Transverse colon (tissue), 4 donors: ENCODE results near the gene PPP6R3. TPM values are rescaled to one million over a fixed set of nuclear protein-coding genes. Genes with fewer than 3 reads are reported as not detected.

Experiments used
- DNase-seq: peaks from one replicate; pipeline ENCODE4 v3.0.0-alpha.2; 2019
- H3K27ac ChIP-seq, 4 donors: fragments of 200-600 bp; sonication (generic); 2 replicates each; pipeline ENCODE4 v1.5.1; 2016 to 2018; ENCODE audit warnings: inconsistent platforms in 4 of 4
- H3K27me3 ChIP-seq: fragments of 200-600 bp; sonication (generic); 2 replicates; pipeline ENCODE4 v1.5.1; 2017; ENCODE audit warnings: inconsistent platforms
- H3K36me3 ChIP-seq, 4 donors: fragments of 200-600 bp; sonication (generic); 2 replicates each; pipeline ENCODE4 v1.5.1; 2017 to 2019; ENCODE audit warnings: inconsistent platforms in 4 of 4
- H3K4me1 ChIP-seq, 4 donors: fragments of 200-600 bp; sonication (generic); 2 replicates each; pipeline ENCODE4 v1.5.1; 2017 to 2020; ENCODE audit warnings: inconsistent platforms in 4 of 4
- H3K4me3 ChIP-seq, 4 donors: fragments of 200-600 bp; sonication (generic); 1 replicate in 1 of 4; 2 replicates in 3 of 4; pipeline versions ENCODE4 v1.5.1 to v1.6.1; 2017 to 2019; ENCODE audit warnings: inconsistent platforms in 4 of 4
- H3K9me3 ChIP-seq, 2 donors: fragments of 200-600 bp; sonication (generic); 2 replicates each; pipeline ENCODE4 v1.5.1; 2017 to 2019; ENCODE audit warnings: inconsistent platforms in 2 of 2
- EP300 ChIP-seq: sonication (generic); formaldehyde crosslinking; IDR thresholded peaks from one replicate; pipeline ENCODE4 v1.6.1; 2017; ENCODE audit warnings: antibody characterized with exemption, low read depth
- POLR2A ChIP-seq: fragments of 450-650 bp; IDR thresholded peaks from one replicate; pipeline ENCODE4 v1.6.1; 2016; ENCODE audit warnings: antibody characterized with exemption, mild to moderate bottlenecking, moderate library complexity
- POLR2AphosphoS5 ChIP-seq, 3 donors: sonication (generic); formaldehyde crosslinking; IDR thresholded peaks; one replicate each; pipeline ENCODE4 v1.6.1; 2016; ENCODE audit warnings: antibody characterized with exemption in 3 of 3
- WGBS, 2 donors: methylation state at CpG; one replicate each; pipeline ENCODE4 v1.1.5; 2018; ENCODE audit warnings: low coverage in 1 of 2; 5-methylcytosine and 5-hydroxymethylcytosine counted together
- in situ Hi-C, 4 donors: fragments of 200-750 bp; cut with MboI; loops; one replicate each; pipeline versions ENCODE4 v1.15.0 to v1.15.1; 2017; ENCODE audit warnings: low sequenced_read_pairs in 3 of 4, low pct_ligation_motif_present in 1 of 4, low pct_unique_long_range_greater_than_20kb in 1 of 4
- intact Hi-C: fragments of 100-400 bp; cut with DNase I; formaldehyde crosslinking; loops from one replicate; pipeline ENCODE4 v1.15.1; 2023; ENCODE audit warnings: low total_unique reads
- total RNA-seq, 4 donors: library from RNA; depleted of rRNA; stranded (reverse); fragments of >200 nt; gene quantifications; one replicate each; pipeline ENCODE4 v1.1.0, GENCODE V29; 2016
- TF ChIP-seq, protein P1 (sequence below), 5 experiments: fragments of 200-600 bp in 3 of 5; fragments of 450-650 bp in 2 of 5; sonication (generic) in 3 of 5; IDR thresholded peaks; 1 replicate in 2 of 5; 2 replicates in 3 of 5; pipeline ENCODE4 v1.5.1; 2016 to 2017; ENCODE audit warnings: antibody characterized with exemption in 5 of 5, inconsistent platforms in 3 of 5, mild to moderate bottlenecking in 2 of 5, moderate library complexity in 1 of 5

Gene PPP6R3
- total RNA-seq, 4 donors from 2014 or later, result 89.8 to 158 (median 117) TPM

DNA sequence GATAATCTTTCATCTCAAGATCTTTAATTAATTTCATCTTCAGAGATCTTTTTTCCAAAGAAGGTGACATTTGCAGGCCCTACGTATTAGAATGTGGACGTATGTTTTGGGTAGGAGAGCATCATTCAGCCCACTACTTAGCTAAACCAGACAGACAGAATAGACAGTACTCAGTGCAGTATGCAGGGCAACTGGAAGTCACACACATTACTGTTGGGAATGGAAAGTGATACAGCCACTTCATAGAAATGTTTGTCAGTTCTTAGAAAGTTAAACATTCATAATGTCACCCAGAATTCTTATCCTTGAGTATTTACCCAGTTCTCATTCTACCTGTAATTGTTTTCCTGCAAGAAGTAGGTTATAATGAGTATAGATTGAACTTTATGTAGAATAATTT is 102.9 kb downstream of the PPP6R3 start:
- Histone ChIP-seq H3K4me1 (no peaks in the 10 kb centered on the region), H3K27me3 (no peaks in the 10 kb centered on the region), H3K27ac (no peak overlapping the region), H3K9me3 (no peaks in the 10 kb centered on the region), H3K36me3 (peaks cover 0 to 33% (median 10%) of the 10 kb centered on the region in 4 donors), H3K4me3 (no peak overlapping the region)
- in situ Hi-C loops (no loop called here), intact Hi-C loops (no loop called here)
- DNase-seq, result no peak
- 92 to 100% methylated on average over 2 of the region's 2 CpGs for WGBS, 2 donors
- TF ChIP-seq, protein P1, sequence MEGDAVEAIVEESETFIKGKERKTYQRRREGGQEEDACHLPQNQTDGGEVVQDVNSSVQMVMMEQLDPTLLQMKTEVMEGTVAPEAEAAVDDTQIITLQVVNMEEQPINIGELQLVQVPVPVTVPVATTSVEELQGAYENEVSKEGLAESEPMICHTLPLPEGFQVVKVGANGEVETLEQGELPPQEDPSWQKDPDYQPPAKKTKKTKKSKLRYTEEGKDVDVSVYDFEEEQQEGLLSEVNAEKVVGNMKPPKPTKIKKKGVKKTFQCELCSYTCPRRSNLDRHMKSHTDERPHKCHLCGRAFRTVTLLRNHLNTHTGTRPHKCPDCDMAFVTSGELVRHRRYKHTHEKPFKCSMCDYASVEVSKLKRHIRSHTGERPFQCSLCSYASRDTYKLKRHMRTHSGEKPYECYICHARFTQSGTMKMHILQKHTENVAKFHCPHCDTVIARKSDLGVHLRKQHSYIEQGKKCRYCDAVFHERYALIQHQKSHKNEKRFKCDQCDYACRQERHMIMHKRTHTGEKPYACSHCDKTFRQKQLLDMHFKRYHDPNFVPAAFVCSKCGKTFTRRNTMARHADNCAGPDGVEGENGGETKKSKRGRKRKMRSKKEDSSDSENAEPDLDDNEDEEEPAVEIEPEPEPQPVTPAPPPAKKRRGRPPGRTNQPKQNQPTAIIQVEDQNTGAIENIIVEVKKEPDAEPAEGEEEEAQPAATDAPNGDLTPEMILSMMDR (IDR thresholded peaks at IDR 0.05), result no peak
- TF ChIP-seq POLR2AphosphoS5 (IDR thresholded peaks at IDR 0.05) (no peak), EP300 (no peak), POLR2A (no peak)

DNA sequence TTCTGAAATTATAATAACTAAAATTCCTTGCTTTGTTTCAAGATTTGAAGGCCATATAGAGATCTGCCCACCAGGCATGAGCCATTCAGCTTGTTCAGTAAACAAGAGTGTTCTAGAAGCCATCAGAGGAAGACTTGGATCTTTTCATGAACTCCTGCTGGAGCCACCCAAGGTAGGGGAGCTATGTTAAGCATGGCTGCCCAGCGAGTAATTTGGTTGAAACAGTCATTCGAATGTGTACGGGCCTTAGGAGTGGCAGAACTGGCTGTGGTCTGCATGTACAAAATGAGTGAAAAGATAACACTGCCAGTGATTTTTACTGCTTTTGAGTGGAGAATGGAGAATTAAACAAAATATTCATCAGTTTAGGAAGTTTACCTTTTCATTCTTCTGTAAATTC is 103.7 kb downstream of the PPP6R3 start:
- in situ Hi-C loops (no loop called here), intact Hi-C loops (no loop called here)
- no peaks in the 10 kb centered on the region for H3K4me1 ChIP-seq
- H3K27me3 ChIP-seq, result no peaks in the 10 kb centered on the region
- no peak for TF ChIP-seq POLR2A
- no peaks in the 10 kb centered on the region for H3K9me3 ChIP-seq
- H3K4me3 ChIP-seq, result no peak overlapping the region
- WGBS, 2 donors, result 96% methylated on average over 3 of the region's 3 CpGs; no CpG with 5 or more reads in 1 of the 2 donors
- H3K36me3 ChIP-seq, result peaks cover 0 to 29% (median 13%) of the 10 kb centered on the region in 4 donors
- no peak overlapping the region for H3K27ac ChIP-seq
- no peak for DNase-seq

DNA sequence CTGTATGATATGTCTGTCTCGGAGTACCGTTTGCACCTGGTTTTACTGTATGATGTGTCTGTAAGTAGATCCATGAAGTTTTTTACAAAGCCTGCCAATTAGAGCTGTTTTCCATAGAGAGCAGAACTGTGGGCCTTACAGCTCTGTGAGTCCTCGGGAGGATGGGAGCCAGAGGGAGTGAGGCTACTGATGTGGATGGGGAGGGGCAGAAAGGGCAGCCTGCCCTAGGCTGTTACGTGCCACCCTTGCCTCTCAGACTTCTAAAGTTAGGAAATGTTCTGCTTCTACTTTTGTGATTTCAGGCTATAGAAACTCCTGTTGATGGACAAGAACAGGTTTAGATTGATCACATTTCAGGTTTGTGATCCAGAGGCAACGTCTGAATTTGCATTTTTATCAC is 105.2 kb downstream of the PPP6R3 start:
- WGBS, 2 donors, result 79 to 80% methylated on average over 4 to 5 of the region's 5 CpGs
- in situ Hi-C loops (no loop called here), intact Hi-C loops (no loop called here)
- Histone ChIP-seq H3K4me3 (no peak overlapping the region), H3K27me3 (no peaks in the 10 kb centered on the region), H3K27ac (no peak overlapping the region), H3K36me3 (peaks cover 0 to 41% (median 17%) of the 10 kb centered on the region in 4 donors), H3K4me1 (no peaks in the 10 kb centered on the region), H3K9me3 (no peaks in the 10 kb centered on the region)
- TF ChIP-seq POLR2A, result no peak
- TF ChIP-seq EP300, result no peak
- no peak for DNase-seq

DNA sequence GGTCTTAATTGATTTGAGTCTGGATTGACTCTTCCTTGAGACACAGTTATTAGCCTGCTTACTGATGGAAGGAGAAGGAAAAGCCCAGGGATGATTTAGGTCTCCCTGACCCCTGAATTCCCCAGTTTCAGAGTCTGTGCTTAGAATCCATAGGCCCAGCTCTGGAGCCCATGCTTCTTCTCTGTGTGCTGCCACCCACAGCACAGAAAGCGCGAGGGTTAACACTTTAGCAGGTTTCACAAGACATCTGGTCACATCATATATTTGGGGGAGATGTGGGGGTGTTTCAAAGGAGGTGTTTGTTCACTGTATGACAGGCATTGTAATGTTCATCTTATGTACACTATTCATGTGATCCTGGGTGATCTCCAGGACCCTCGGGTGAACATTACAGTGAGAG is 107.0 kb downstream of the PPP6R3 start:
- H3K36me3 ChIP-seq, result peaks cover 0 to 58% (median 23%) of the 10 kb centered on the region in 4 donors
- TF ChIP-seq POLR2AphosphoS5 (IDR thresholded peaks at IDR 0.05) (no peak), POLR2A (no peak), EP300 (no peak)
- TF ChIP-seq, protein P1 (IDR thresholded peaks at IDR 0.05), result no peak
- no peak overlapping the region for H3K4me3 ChIP-seq
- no peak for DNase-seq
- no peak overlapping the region for H3K27ac ChIP-seq
- H3K27me3 ChIP-seq, result no peaks in the 10 kb centered on the region
- WGBS, 2 donors, result 71 to 94% methylated on average over 2 to 3 of the region's 3 CpGs
- intact Hi-C loops, result no loop called here
- H3K4me1 ChIP-seq, result no peaks in the 10 kb centered on the region
- H3K9me3 ChIP-seq, result no peaks in the 10 kb centered on the region
- in situ Hi-C loops, result no loop called here

DNA sequence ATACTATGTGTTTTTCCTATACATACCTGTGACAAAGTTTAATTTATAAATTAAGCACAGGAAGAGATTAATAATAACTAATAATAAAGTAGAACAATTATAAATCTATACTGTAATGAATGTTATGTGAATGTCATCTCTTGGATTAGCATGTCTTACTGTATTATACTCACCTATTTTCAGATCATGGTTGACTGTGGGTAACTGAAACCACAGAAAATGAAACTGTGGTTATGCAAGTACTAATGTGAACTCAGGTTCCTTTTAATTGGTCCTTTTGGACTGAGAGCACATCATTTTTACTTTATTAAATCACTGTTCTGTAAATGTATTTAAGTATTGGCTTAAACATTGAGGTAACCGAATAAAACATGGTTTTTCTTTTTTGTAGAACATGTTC is 108.8 kb downstream of the PPP6R3 start:
- H3K27ac ChIP-seq, result no peak overlapping the region
- in situ Hi-C loops (no loop called here), intact Hi-C loops (no loop called here)
- DNase-seq, result no peak
- H3K4me1 ChIP-seq, result no peaks in the 10 kb centered on the region
- 75 to 91% methylated on average over 1 of the region's 1 CpG for WGBS, 2 donors
- H3K4me3 ChIP-seq, result no peak overlapping the region
- no peaks in the 10 kb centered on the region for H3K9me3 ChIP-seq
- no peak for TF ChIP-seq EP300
- TF ChIP-seq, protein P1 (IDR thresholded peaks at IDR 0.05), result no peak
- TF ChIP-seq POLR2A, result no peak
- TF ChIP-seq POLR2AphosphoS5 (IDR thresholded peaks at IDR 0.05), result no peak
- no peaks in the 10 kb centered on the region for H3K27me3 ChIP-seq
- H3K36me3 ChIP-seq, result peaks cover 0 to 66% (median 21%) of the 10 kb centered on the region in 4 donors
